ENCODE measurements around the gene ZMAT3.

Gene ZMAT3

GRCh38 chr3:179005213-179005612, 66.4 kb downstream of the ZMAT3 start:
- no peak overlapping the region for H3K4me3 ChIP-seq
- no peak for DNase-seq (ENCODE audit: low spot score)

GRCh38 chr3:179000659-179001058, 71.0 kb downstream of the ZMAT3 start:
- no peak for DNase-seq (ENCODE audit: low spot score)
- Histone ChIP-seq H3K27ac (no peak overlapping the region), H3K4me3 (no peak overlapping the region)
- no peak for TF ChIP-seq CTCF (IDR thresholded peaks at IDR 0.05)

More at GRCh38 chr3:179005213-179005612, 66.4 kb downstream of the ZMAT3 start:
- no peak for TF ChIP-seq CTCF (IDR thresholded peaks at IDR 0.05)
- H3K27ac ChIP-seq = no peak overlapping the region

- Histone ChIP-seq H3K27ac (no peak overlapping the region), H3K4me3 (no peak overlapping the region)
- TF ChIP-seq CTCF (IDR thresholded peaks at IDR 0.05) = no peak
- no peak for DNase-seq (ENCODE audit: low spot score)
Measured at GRCh38 chr3:179000144-179000543, 71.5 kb downstream of the ZMAT3 start.

- no peak for TF ChIP-seq CTCF (IDR thresholded peaks at IDR 0.05)
- Histone ChIP-seq H3K4me3 (no peak overlapping the region), H3K27ac (no peak overlapping the region)
- DNase-seq (ENCODE audit: low spot score) = no peak
Measured at GRCh38 chr3:178996399-178996798, 75.2 kb downstream of the ZMAT3 start.

- no peak for DNase-seq (ENCODE audit: low spot score)
- Histone ChIP-seq H3K4me3 (no peak overlapping the region), H3K27ac (no peak overlapping the region)
- no peak for TF ChIP-seq CTCF (IDR thresholded peaks at IDR 0.05)
Measured at GRCh38 chr3:178990293-178990692, 81.3 kb downstream of the ZMAT3 start.

GRCh38 chr3:178989821-178990220, 81.8 kb downstream of the ZMAT3 start:
- H3K4me3 ChIP-seq = no peak overlapping the region
- no peak for DNase-seq (ENCODE audit: low spot score)
- H3K27ac ChIP-seq = no peak overlapping the region
- no peak for TF ChIP-seq CTCF (IDR thresholded peaks at IDR 0.05)

GRCh38 chr3:178987745-178988144, 83.9 kb downstream of the ZMAT3 start:
- TF ChIP-seq CTCF (IDR thresholded peaks at IDR 0.05) = no peak
- no peak for DNase-seq (ENCODE audit: low spot score)
- Histone ChIP-seq H3K27ac (no peak overlapping the region), H3K4me3 (no peak overlapping the region)
